ENCODE measurements around the gene HNF1B.

HNF1B gene

DNA sequence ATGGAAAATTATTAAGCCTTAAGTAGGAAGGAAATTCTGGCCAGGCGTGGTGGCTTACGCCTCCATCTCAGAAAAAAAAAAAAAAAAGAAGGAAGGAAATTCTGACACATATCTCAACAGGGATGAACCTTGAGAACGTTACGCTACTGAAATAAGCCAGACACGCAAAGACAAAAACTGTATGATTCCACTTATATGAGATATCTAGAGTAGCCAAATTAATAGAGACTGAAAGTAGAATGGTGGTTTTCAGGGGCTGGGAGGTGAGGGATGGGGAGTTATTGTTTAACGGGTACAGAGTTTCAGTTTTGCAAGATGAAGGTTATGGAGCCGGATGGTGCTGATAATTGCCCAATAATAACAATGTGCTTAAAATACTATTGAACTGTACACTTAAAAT lies 16.2 kb upstream of the HNF1B start:
- no peak for DNase-seq

GRCh38 chr17:37759014-37759637 lies 14.3 kb upstream of the HNF1B start:
- DNase-seq: no peak

DNA sequence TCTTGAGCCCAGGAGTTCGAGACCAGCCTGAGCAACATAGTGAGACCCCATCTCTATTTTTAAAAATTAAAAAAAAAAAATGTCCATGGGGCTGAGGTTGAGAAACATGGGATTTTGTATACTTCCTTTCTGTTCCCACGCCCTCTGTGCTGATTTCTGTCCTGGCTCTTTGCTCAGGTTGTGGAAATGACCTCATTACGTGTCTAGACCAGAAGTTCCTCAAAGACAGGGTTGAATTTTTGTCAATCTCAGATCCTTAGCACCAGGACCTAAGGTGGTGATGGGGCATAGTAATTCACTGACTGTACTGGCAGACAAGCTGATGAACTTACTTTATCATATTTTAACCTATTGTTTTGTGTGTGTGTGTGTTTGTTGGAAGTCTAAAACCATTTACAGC lies 11.2 kb upstream of the HNF1B start:
- no peak for DNase-seq

DNA sequence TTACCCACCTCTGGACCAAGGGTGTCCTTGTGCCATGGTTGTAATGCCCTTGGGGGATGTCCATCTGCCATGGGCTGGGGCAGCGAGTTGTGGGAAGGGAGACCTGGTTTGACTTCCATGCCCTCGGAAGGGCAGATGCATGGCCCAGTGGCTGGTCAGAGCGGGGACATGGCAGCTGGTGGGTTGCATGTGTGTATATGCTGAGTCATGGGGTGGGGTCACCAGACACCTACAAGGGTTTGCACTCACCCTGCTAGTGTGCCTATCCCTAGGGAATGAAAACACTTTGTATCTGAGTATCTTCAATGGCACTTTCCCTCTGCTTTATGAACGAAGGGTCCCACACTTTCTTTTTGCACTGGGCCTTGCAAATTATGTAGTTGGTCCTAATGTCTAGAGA lies 10.6 kb upstream of the HNF1B start:
- no peak for DNase-seq

GRCh38 chr17:37754363-37754762 lies 9.5 kb upstream of the HNF1B start:
- no peak for DNase-seq

- peak; percentile 44 for DNase-seq
Measured at GRCh38 chr17:37752482-37752881, 7.6 kb upstream of the HNF1B start.

- no peak for DNase-seq
Measured at GRCh38 chr17:37750768-37751475, 6.1 kb upstream of the HNF1B start.

DNA sequence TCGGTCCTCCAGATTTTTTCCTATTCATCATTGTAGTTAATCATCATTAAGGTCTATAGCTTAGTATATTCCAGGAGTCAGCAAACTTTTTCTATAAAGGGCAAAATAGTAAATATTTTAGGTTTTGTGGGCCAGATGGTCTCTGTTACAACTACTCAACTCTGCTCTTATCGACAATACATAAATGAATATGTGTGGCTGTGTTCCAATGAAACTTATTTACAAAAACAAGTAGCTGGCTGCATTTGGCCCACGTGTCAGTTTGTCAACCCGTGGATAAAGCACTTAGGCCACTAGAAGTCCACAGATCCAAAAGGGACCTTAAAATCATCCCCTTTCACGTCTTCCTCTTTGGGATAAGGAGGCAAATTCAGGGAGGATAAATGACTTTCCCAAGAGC lies 5.4 kb upstream of the HNF1B start:
- no peak for DNase-seq

- DNase-seq: no peak
Measured at GRCh38 chr17:37747222-37747621, 2.4 kb upstream of the HNF1B start.

DNA sequence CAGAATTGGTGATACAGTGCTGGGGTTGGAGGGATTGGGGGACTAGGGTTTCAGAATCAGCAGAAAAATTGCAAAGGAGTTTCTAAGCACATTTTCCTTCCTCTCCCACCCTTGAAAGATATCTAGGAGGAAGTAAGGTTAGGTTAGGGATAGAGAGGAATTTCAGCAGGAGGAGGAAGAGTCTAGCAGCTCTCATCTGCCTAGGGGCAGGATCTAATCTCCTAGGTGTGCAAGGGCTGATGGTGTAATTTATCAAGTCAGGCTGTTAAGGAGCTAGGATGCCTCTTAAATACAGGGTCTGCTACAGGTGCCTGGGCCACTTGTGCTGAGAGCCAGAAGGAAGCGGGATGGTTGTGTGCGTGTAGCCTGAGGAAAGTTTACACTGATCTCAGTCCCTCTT lies 1.8 kb upstream of the HNF1B start:
- no peak for DNase-seq

- no peak for DNase-seq
Measured at GRCh38 chr17:37745801-37746426, 1.1 kb upstream of the HNF1B start.

GRCh38 chr17:37744633-37744927 lies 279 bp downstream of the HNF1B start:
- DNase-seq: no peak

DNA sequence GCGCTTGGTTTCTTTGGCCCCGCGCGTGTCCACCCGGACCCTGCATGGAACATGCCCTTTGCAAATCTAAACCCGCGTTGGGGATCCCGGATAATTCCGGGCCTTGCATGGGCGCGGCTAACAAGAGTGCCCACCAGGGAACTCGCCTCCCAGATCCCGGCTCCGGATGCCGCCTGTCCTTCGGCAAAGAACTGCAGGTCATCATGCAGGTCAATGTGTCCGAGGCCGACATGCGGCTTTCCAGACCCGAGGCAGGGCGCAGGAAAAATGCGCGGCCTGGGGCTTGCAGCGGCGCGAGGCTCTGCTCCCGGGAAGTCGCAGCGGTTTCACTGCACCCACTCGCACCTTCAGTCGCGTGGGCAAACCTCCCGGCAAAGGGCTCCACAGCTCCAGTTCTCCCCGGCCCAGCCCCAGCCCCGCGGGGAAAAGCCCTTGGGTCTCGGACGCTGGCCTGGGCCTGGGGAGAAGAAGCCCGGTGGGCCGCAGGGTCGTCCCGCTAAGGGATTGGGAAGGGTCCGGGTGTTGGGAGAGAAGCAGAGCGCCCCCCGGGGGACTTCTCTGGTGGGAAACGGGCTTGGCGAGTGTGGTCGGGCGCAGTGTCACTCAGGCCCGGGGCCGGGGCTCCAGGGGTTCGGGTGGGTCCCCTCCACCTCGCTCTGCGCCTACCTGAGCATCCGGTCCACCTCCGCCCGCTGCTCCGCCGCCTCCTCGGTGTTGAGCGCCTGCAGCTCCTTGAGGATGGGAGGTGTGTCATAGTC lies 805 bp downstream of the HNF1B start:
- DNase-seq: no peak

- no peak for DNase-seq
Measured at GRCh38 chr17:37743612-37743874, 1.3 kb downstream of the HNF1B start.

DNA sequence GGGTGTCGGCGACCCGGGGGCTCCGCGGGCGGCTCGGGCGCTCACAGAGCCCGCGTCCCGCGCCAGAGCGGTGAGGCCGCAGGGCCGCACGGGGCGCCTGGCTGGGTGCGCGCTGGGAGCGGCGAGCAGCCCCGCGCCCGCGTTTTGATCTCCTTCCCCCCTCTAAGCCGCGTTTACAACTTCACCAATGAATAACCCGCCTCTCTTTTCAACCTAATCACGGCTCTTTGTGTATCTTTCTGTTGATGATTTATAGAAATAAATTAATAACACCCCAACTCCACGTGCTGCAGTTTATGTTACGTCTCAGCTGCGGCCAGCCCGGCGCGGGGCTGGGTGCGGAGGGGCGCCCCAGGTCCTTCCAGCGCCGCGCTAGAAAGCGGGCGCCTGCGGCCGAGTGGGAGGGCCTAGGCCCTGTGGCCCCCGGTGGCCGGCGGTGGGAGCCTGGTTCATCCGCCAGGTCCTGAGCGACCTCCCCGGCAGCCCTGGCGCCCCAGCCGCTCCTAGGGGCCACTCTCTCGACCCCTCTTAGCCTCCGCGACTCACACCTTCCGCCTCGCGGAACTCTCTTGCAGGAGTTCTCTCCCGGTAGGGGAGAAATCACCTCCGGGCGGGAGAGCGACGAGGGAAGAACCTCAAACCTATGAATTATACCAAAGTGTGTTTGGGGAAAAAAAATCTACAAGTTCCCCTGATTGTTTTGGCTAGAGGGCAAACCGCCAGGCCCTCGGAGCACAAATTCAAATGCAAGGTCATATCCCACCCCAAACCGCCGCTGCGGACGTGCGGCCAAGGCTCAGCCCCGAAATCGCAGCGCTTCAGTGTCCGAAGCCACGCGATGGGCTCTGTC lies 1.9 kb downstream of the HNF1B start:
- DNase-seq: no peak

DNA sequence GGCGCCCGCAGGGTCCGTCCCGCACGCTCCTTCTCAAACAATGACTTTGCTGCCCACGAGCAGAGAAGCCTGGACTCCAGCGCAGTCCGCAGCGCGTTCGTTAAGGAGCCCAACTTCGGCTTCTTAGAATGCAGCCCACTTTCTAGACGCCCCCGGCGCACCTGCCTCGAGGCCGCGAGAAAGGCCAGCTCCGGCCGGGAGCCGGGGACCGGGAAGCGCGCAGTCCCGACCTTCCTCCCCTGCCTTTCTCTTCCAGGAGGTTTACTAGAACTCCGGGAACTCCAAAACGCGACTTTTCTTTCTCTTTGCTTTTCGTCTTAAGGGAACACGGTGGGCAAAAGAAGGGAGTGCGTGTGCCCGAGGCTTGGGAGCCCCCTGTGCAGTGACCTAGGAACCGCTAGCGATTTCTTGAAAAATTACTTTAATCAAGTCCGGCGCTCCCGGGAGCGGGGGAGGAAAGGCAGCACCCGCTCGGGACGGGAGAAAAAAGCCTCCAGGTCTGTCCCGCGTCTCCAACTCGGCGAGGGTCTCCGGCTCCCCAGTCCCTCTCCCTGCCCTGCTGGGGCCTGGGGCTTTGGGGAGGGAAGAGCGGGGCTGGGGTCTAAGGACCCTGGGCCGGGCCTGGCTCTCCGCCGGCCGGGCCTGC lies 2.6 kb downstream of the HNF1B start:
- DNase-seq: peak; percentile 9

DNA sequence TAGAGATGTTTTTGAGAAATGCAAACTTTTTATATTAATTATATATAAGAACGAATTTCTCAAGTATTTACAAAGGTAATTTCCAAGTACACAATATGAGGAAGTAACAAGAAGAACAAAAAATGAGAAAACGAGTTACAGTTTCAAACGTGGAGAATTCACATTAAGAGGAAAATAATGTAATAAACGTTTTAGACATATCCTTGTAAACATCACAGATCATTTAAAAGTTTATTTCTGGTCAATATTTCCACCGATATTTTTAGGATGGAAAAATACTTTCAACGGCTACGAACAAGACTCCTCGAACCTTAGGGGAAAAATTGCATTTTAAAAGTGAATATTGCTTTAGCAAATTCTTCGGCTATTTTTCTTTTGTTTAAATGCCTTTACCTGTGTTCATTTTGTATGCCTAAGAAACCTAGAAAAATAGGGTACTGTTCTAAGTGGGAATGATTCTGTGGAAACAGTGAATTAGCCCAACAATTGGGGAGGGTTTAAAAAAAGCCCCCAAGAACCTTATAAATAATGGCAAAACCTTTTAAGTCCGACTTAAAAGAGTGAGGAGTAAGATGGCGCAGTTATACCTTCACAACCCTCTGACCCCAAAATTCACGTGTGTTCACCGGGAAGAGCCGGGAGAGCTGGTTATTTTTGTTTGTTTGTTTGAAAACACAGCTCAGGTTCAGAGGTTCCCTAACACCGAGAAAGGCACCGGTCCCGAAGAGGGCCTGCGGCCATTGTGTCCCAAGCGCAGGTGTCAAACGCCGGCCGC lies 3.3 kb downstream of the HNF1B start:
- no peak for DNase-seq

DNA sequence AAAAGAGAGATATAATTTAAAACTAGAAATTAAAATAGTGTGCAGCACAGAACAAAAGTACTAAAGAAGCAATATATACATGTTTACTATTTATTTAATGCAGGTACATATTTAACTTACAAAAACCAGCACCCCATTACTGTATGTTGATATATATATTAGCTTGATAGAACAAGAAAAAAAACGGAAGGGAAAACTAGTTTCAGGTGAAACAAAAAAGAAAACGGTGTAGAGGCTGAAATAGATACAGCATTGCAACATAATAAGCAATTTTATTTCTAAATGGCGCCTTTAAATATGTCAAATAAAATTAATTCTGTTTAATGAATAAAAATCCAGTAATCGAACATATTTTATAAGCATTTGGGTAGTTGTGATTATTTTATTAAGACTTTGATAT lies 3.9 kb downstream of the HNF1B start:
- no peak for DNase-seq

DNA sequence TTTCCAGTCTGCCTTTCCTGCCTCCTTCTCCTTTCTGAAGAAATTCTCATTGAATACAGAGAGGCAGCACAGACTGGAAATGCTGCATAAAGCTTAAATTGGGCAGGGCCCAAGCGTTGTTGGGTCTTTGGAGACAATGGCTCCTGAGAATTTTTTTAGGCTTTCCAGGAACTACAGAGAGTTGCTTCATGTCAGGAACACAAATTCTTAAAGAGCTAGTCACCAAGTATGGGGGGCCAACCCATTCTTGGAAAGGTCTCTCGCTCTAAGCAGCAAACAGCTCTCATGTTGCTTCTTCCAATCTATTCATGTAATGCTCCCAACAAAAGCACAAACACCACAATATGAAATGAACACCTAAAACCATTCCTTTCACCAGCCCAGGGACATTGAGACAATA lies 6.9 kb downstream of the HNF1B start:
- DNase-seq: peak; percentile 45

DNA sequence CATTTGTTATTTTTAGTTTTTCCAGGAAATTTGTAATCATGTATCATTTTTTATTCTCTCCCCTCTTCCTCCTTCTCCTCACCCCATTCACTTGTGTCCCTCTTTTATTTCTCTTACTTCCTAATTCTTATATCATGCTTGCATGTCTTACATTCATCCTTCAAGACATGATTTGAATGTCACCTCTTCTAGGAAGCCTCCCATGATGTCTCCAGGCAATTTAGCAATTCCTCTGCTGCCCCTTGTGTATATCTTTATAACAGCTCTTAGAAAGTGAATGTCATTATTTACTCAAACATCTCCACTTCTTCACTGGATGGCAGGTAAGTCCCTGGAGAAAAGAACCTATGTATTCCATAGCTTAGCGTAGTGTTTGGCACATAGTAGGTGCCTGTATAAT lies 7.8 kb downstream of the HNF1B start:
- DNase-seq: no peak

- DNase-seq: no peak
Measured at GRCh38 chr17:37736428-37736827, 8.4 kb downstream of the HNF1B start.

- no peak for DNase-seq
Measured at GRCh38 chr17:37735165-37735564, 9.7 kb downstream of the HNF1B start.
